Uterus (tissue), 4 donors: Measurements from ENCODE around the gene CDC7. TPM values are rescaled to one million over a fixed set of nuclear protein-coding genes. Genes with fewer than 3 reads are reported as not detected.

Source experiments
- DNase-seq, 2 donors: peaks; one replicate each; pipeline ENCODE4 v3.0.0-alpha.2; 2019 to 2020
- H3K27ac ChIP-seq, 2 donors: fragments of 200-600 bp; sonication (generic); 1 replicate in 1 of 2; 2 replicates in 1 of 2; pipeline ENCODE4 v1.5.1; 2016 to 2018
- H3K27me3 ChIP-seq, 2 donors: fragments of 200-600 bp; sonication (generic); one replicate each; pipeline ENCODE4 v1.5.1; 2018 to 2019; ENCODE audit warnings: control low read depth in 1 of 2
- H3K36me3 ChIP-seq, 2 donors: fragments of 200-600 bp; sonication (generic); one replicate each; pipeline ENCODE4 v1.5.1; 2019; ENCODE audit warnings: control low read depth in 1 of 2
- H3K4me1 ChIP-seq, 2 donors: fragments of 200-600 bp; sonication (generic); one replicate each; pipeline ENCODE4 v1.5.1; 2018 to 2019; ENCODE audit warnings: control low read depth in 1 of 2
- H3K4me3 ChIP-seq, 2 donors: fragments of 200-600 bp; sonication (generic); 1 replicate in 1 of 2; 2 replicates in 1 of 2; pipeline ENCODE4 v1.5.1; 2018 to 2019; ENCODE audit warnings: mild to moderate bottlenecking in 1 of 2
- H3K9me3 ChIP-seq, 2 donors: fragments of 200-600 bp; sonication (generic); one replicate each; pipeline ENCODE4 v1.5.1; 2019; ENCODE audit warnings: control low read depth in 1 of 2
- CTCF ChIP-seq, 4 experiments: fragments of 200-600 bp in 2 of 4; fragments of 450-650 bp in 2 of 4; sonication (generic) in 2 of 4; IDR thresholded peaks; one replicate each; pipeline ENCODE4 v1.5.1; 2016 to 2019; ENCODE audit warnings: antibody characterized with exemption in 4 of 4, mild to moderate bottlenecking in 2 of 4, moderate library complexity in 1 of 4
- POLR2A ChIP-seq, 2 donors: fragments of 450-650 bp; IDR thresholded peaks; one replicate each; pipeline ENCODE4 v1.6.1; 2016; ENCODE audit warnings: antibody characterized with exemption in 2 of 2, mild to moderate bottlenecking in 1 of 2, moderate library complexity in 1 of 2
- intact Hi-C: fragments of 100-400 bp; cut with DNase I; formaldehyde crosslinking; loops from one replicate; pipeline ENCODE4 v1.15.1; 2023; ENCODE audit warnings: low total_unique reads
- total RNA-seq, 4 donors: library from RNA; depleted of rRNA in 3 of 4; stranded (reverse); fragments of >200 nt in 3 of 4; gene quantifications; one replicate each; pipeline versions ENCODE4 v1.1.0 to v1.2.4, GENCODE V29; 2014 to 2023
- donor health status: DM: yes; HTN: yes; CAD: no.

Gene CDC7
- total RNA-seq, 4 donors from 2014 or later, result 0.59 to 33.5 (median 2.7) TPM

- DNase-seq, result peak; percentile 16 to 19
- TF ChIP-seq CTCF (IDR thresholded peaks at IDR 0.05) (no peak), POLR2A (IDR thresholded peaks at IDR 0.05) (no peak)
- Histone ChIP-seq H3K36me3 (no peaks in the 10 kb centered on the region), H3K4me1 (peaks cover 0 to 7% of the 10 kb centered on the region in 2 donors), H3K9me3 (no peaks in the 10 kb centered on the region), H3K4me3 (no peak overlapping the region), H3K27me3 (no peaks in the 10 kb centered on the region), H3K27ac (no peak overlapping the region)
- intact Hi-C loops, result no loop called here
These were observed 24.0 kb upstream of the CDC7 start for GRCh38 chr1:91476533-91477217.

- DNase-seq, result no peak
- intact Hi-C loops, result no loop called here
- Histone ChIP-seq H3K9me3 (no peaks in the 10 kb centered on the region), H3K36me3 (no peaks in the 10 kb centered on the region), H3K27ac (no peak overlapping the region), H3K27me3 (no peaks in the 10 kb centered on the region), H3K4me1 (no peaks in the 10 kb centered on the region), H3K4me3 (no peak overlapping the region)
- TF ChIP-seq CTCF (IDR thresholded peaks at IDR 0.05) (no peak), POLR2A (IDR thresholded peaks at IDR 0.05) (no peak)
These were observed 13.2 kb upstream of the CDC7 start for GRCh38 chr1:91487469-91487868.

GRCh38 chr1:91490501-91490900 is 10.2 kb upstream of the CDC7 start:
- TF ChIP-seq POLR2A (IDR thresholded peaks at IDR 0.05), result no peak
- no peak for TF ChIP-seq CTCF (IDR thresholded peaks at IDR 0.05)
- no peaks in the 10 kb centered on the region for H3K9me3 ChIP-seq

GRCh38 chr1:91498035-91498434 is 2.6 kb upstream of the CDC7 start:
- intact Hi-C loops, result no loop called here
- Histone ChIP-seq H3K36me3 (no peaks in the 10 kb centered on the region), H3K27me3 (no peaks in the 10 kb centered on the region), H3K4me3 (no peak overlapping the region), H3K27ac (no peak overlapping the region), H3K9me3 (no peaks in the 10 kb centered on the region), H3K4me1 (no peaks in the 10 kb centered on the region)
- no peak for DNase-seq
- TF ChIP-seq CTCF (IDR thresholded peaks at IDR 0.05) (no peak), POLR2A (IDR thresholded peaks at IDR 0.05) (no peak)

More at GRCh38 chr1:91490501-91490900, 10.2 kb upstream of the CDC7 start:
- intact Hi-C loops, result no loop called here
- Histone ChIP-seq H3K4me1 (no peaks in the 10 kb centered on the region), H3K27ac (no peak overlapping the region), H3K36me3 (no peaks in the 10 kb centered on the region), H3K27me3 (no peaks in the 10 kb centered on the region), H3K4me3 (no peak overlapping the region)
- DNase-seq, result no peak

- H3K4me1 ChIP-seq, result no peaks in the 10 kb centered on the region
- H3K27ac ChIP-seq, result no peak overlapping the region
- no peak for DNase-seq
- no peak overlapping the region for H3K4me3 ChIP-seq
- no peaks in the 10 kb centered on the region for H3K9me3 ChIP-seq
- TF ChIP-seq POLR2A (IDR thresholded peaks at IDR 0.05) (no peak), CTCF (IDR thresholded peaks at IDR 0.05) (no peak)
- no peaks in the 10 kb centered on the region for H3K36me3 ChIP-seq
- intact Hi-C loops, result no loop called here
- H3K27me3 ChIP-seq, result no peaks in the 10 kb centered on the region
These were observed 2.0 kb upstream of the CDC7 start for GRCh38 chr1:91498498-91499245.
